ENCODE measurements around the gene TAS1R3.

The TAS1R3 gene

DNA sequence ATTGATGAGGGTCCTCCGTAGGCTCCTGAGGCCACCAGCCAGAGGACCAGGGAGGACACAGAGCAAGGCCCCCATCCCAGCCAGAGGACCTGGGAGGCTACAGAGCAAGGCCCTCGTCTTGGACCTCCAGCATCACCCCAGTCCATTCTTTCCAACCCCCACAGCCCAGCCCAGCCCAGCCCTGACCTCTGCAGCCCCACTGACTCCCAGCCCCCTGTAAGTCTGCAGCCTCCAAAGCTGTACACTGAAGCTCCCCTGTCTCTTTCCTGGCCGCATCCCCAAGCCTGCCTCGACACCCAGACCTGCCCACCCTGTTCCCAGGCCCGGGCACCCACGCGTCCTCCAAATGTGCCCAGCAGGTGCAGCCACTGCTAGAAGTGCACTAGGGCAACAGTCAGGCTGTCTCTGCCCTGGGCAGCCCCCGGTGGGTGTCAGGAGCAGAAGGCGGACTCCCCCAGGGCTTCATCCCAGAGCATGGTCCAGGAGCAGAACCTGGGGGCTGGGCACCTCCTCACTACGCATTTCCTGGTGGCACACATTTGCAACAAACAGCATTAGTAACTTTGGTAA lies 16.0 kb downstream of the TAS1R3 start:
- TF ChIP-seq, protein P1, sequence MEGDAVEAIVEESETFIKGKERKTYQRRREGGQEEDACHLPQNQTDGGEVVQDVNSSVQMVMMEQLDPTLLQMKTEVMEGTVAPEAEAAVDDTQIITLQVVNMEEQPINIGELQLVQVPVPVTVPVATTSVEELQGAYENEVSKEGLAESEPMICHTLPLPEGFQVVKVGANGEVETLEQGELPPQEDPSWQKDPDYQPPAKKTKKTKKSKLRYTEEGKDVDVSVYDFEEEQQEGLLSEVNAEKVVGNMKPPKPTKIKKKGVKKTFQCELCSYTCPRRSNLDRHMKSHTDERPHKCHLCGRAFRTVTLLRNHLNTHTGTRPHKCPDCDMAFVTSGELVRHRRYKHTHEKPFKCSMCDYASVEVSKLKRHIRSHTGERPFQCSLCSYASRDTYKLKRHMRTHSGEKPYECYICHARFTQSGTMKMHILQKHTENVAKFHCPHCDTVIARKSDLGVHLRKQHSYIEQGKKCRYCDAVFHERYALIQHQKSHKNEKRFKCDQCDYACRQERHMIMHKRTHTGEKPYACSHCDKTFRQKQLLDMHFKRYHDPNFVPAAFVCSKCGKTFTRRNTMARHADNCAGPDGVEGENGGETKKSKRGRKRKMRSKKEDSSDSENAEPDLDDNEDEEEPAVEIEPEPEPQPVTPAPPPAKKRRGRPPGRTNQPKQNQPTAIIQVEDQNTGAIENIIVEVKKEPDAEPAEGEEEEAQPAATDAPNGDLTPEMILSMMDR (IDR thresholded peaks at IDR 0.05; ENCODE audit: low read depth, low read length, missing control alignments) = no peak
- H3K4me3 ChIP-seq (ENCODE audit: low read depth, low read length) = no peak overlapping the region
- DNase-seq (ENCODE audit: low read depth) = no peak

DNA sequence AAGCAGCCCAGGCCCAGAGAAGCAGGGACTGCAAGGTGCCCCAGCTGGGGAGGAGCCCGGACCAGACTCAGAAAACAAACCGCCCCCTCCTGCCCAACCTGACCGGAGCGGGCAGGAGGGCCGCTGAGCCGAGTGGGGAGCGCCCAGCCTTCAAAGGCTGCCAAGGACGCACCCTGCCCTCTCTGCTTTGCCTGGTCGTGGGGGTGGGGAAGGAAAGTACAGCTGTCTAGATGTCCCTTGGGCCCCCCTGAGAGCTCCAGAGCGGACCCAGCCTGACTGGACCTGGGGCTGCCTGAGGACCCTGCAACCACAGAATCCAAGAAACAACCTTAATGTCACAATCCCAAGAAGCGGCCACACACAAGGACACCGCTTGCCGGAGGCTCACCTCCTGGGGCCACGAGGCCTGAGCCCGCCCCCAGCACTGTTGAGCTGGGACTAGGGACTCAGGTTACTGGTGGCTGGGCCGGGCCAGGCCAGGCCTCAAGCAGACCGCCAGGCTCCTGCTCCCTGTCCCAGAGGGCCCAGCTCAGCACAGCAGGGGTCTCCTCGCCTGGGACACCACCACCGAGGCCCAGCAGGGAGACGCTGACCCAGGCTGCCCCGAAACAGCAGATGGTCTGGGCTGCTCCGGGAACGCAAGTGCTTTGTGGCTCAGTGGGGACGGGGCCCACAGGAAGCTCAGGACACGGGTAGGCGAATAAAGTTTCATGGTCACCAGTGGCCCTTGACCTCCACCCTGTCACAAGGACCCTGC lies 16.8 kb downstream of the TAS1R3 start:
- no peak for DNase-seq (ENCODE audit: low read depth)
- peak overlapping the region; percentile 82 for H3K4me3 ChIP-seq (ENCODE audit: low read depth, low read length)
- TF ChIP-seq, protein P1 (IDR thresholded peaks at IDR 0.05; ENCODE audit: low read depth, low read length, missing control alignments) = no peak

DNA sequence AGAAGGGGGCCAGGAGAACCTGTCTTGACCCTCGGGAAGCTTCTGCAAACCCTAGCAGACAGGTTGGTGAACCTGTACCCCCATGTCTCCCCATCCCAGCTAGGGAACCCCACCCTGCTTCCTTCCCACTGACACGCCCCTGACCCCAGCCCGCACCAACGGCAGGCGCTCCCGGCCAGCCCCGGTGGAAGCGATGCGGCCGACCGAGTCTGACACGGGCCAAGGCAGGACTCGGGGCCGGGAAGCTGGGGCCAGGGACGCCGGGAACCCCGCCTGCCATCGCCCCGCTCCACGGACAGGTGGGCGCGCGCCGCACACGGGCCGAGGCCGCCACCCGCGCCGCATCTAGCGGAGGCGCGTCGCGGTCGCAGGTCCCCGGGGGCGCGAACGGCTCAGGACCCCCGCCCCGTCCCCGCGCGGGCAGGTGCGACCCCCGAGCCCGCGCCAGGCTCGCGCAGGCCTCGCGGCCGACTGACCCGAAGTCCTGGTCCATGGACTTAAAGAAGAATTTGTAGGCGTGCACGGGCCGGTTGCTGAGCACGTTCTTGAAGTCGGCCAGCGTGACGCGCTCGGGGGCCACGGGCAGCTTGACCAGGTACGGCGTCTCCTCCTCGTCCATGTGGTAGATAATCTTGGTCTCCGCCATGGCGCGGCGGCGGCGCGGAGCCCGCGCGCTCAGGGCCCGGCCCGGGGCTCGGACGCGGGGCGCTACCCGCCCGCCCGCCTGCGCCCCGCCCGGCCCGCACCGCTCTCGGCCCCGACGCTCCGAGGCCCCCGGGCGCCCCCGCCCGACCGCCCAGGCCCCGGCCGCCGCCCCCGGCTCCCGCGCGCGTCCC lies 17.6 kb downstream of the TAS1R3 start:
- TF ChIP-seq, protein P1 (IDR thresholded peaks at IDR 0.05; ENCODE audit: low read depth, low read length, missing control alignments) = no peak
- DNase-seq (ENCODE audit: low read depth) = no peak
- H3K4me3 ChIP-seq (ENCODE audit: low read depth, low read length) = peak overlapping the region; percentile 82

DNA sequence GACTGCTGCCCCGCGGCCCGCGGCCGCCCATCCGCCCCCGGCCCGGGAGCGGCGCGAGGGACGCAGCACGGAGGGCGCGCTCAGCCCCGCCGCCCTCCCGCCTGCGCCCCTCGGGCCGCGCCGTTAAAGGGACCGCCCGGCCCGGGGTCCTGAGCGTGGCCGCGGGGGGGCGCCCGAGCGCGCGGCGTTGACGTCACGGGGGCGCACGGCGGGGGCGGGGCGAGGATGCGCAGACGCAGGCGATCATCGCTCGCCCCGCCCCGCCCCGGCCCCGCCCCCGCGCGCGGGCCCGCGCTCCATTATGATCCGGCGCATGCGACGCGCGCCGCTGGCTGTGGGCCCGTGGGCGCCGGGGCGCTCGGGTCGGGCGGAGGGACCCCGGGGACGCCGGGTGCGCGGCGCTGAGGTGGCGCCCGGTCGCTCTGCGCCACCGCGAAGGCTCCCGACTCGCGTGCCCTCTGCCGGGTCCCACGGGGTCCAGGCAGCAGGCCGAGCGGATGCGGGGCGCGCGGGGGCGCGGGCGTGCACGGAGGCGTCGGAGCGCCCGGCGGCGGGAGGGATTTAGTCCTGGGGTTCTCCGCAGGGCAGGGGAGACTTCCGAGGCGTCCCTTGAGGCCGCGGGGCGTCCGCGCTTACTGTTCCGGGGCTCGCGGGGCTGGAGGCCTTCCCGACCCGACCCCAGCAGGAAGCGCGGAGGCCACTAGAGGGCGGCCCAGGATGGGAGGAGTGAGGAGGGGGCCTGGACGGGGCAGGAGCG lies 18.4 kb downstream of the TAS1R3 start, which contains the start of gene DVL1:
Gene DVL1, minus strand, starts transcription at position 163 of the 757 bp plus-strand sequence. CDS start 353 bp downstream, outside the sequence.
- no peak for DNase-seq (ENCODE audit: low read depth)
- TF ChIP-seq, protein P1 (IDR thresholded peaks at IDR 0.05; ENCODE audit: low read depth, low read length, missing control alignments) = peak; percentile 48
- H3K4me3 ChIP-seq (ENCODE audit: low read depth, low read length) = peak within 1 kb of the TSS; percentile 82

DNA sequence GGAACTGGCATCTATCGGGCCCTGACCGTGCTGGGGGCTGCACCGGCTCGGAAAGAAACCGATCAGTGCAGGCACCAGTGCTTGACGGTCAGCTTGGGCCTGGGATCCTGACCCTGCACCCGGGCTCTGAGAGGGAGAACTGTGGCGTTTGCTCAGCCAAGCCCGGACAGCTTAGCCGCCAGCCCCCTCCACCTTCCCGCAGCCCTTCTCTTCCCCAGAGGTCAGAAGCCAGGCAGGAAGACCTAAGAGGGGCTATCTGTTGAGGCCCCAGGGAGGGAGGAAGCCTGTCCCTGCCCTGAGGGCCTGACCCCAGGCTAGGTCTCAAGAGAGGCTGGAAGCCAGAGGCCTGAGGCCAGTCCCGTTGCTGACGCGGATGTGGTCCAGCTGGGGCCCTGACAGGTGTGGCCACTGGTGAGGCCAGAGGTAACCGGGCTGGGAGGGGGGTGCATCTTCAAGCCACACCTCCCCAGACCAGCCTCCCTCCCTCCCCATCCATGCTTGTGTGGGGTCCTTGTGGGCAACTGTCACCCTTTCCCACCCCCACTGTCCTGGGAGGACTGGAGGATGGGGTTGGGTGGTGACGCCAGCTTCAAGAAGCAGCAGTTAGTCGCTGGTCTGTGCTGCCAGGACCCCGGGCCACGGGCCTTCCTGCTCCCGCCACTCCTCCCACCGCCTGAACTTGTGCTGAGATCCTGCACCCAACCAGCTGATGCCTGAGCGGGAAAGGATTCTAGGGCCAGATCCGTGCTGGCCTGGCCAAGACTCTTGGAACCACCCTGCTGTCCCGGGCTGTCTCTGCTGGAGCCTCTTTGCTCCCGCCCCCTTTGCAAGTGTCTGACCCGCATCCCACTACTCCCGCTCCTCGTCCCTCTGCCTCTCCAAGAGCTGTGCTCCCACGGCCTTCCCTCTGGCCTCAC lies 20.7 kb downstream of the TAS1R3 start:
- no peak for DNase-seq (ENCODE audit: low read depth)
- no peak overlapping the region for H3K4me3 ChIP-seq (ENCODE audit: low read depth, low read length)

More for the DNA sequence above, 20.7 kb downstream of the TAS1R3 start:
- TF ChIP-seq, protein P1 (IDR thresholded peaks at IDR 0.05; ENCODE audit: low read depth, low read length, missing control alignments) = no peak
